GM12878 (cell line): Measurements from ENCODE around the gene MACROD2. TPM values are rescaled to one million over a fixed set of nuclear protein-coding genes. Genes with fewer than 3 reads are reported as not detected.

ENCODE experiments used
- ATAC-seq: fragments of 200-7000 bp; cut with Tn5 transposase; 3 replicates; pipeline ENCODE4 v1.9.1; 2020; ENCODE audit warnings: mild to moderate bottlenecking, moderate library complexity
- BruUV-seq: library from RNA; stranded (reverse); fragments of 400-500 nt; replicated peaks from 2 replicates; lab custom pipeline; 2021; lab: Mats Ljungman, UMichigan
- CTCF ChIA-PET: fragments of 300-600 bp; sonication (Branson Sonifier 250); formaldehyde crosslinking; extraction: SDS; loops from one replicate; lab custom pipeline; 2021; ENCODE audit warnings: inconsistent platforms; lab: Yijun Ruan, JAX
- POLR2A ChIA-PET: fragments of 350-600 bp; formaldehyde crosslinking; extraction: SDS; loops from one replicate; lab custom pipeline; 2021; ENCODE audit warnings: inconsistent platforms; lab: Charles Lee
- RAD21 ChIA-PET: fragments of 300-600 bp; sonication (Branson Sonifier 250); formaldehyde crosslinking; loops from one replicate; lab custom pipeline; 2023; ENCODE audit warnings: antibody characterized with exemption; ENCODE audit not compliant: unreplicated experiment; lab: Charles Lee
- SMC1A ChIA-PET: fragments of 300-600 bp; sonication (Branson Sonifier 250); formaldehyde crosslinking; loops from one replicate; lab custom pipeline; 2023; ENCODE audit not compliant: unreplicated experiment, uncharacterized antibody; lab: Charles Lee
- DNase-seq: peaks from one replicate; pipeline ENCODE4 v3.0.0-alpha.2; 2011; ENCODE audit warnings: low read depth, low spot score
- FAIRE-seq: peaks from 3 replicates; lab custom pipeline; 2011; peaks lifted over from hg19 to GRCh38; lab: Jason Lieb, UNC
- H2AFZ ChIP-seq: 2 replicates; pipeline ENCODE4 v1.6.0; 2011; ENCODE audit warnings: low read depth, low read length, control low read depth; ENCODE audit not compliant: control insufficient read depth
- H3K27ac ChIP-seq: 2 replicates; pipeline ENCODE4 v1.5.1; 2011; ENCODE audit warnings: control low read depth; ENCODE audit not compliant: control insufficient read depth, insufficient read depth
- H3K27me3 ChIP-seq, 2 experiments: replicated peaks in 1 of 2; 2 replicates each; pipeline versions ENCODE4 v1.6.0 to v1.6.1; 2011; ENCODE audit warnings: low read length in 1 of 2; ENCODE audit not compliant: control insufficient read depth in 2 of 2, insufficient read depth in 2 of 2
- H3K36me3 ChIP-seq, 2 experiments: 2 replicates each; pipeline ENCODE4 v1.5.1; 2011; ENCODE audit warnings: low read length in 1 of 2; ENCODE audit not compliant: control insufficient read depth in 2 of 2, insufficient read depth in 2 of 2
- H3K4me1 ChIP-seq: 2 replicates; pipeline ENCODE4 v1.6.1; 2011; ENCODE audit warnings: mild to moderate bottlenecking, low read length, moderate library complexity, mixed read lengths; ENCODE audit not compliant: control insufficient read depth, insufficient read depth
- H3K4me2 ChIP-seq: 2 replicates; pipeline ENCODE4 v1.6.0; 2011; ENCODE audit warnings: control low read depth; ENCODE audit not compliant: control insufficient read depth, insufficient read depth
- H3K4me3 ChIP-seq: fragments of 200-600 bp; sonication (generic); 2 replicates; pipeline ENCODE4 v1.5.1; 2016
- H3K79me2 ChIP-seq: 2 replicates; pipeline ENCODE4 v1.6.0; 2011; ENCODE audit warnings: low read length; ENCODE audit not compliant: control insufficient read depth, insufficient read depth
- H3K9ac ChIP-seq: 2 replicates; pipeline ENCODE4 v1.8.0; 2011; ENCODE audit warnings: low read length, control low read depth, mixed read lengths; ENCODE audit not compliant: control insufficient read depth, insufficient read depth
- H3K9me3 ChIP-seq: replicated peaks from 3 replicates; pipeline ENCODE4 v1.5.1; 2011; ENCODE audit warnings: mild to moderate bottlenecking, low read length; ENCODE audit not compliant: control insufficient read depth, insufficient read depth
- H4K20me1 ChIP-seq: 2 replicates; pipeline ENCODE4 v1.6.0; 2011; ENCODE audit not compliant: control insufficient read depth, insufficient read depth
- BRCA1 ChIP-seq: IDR thresholded peaks from 2 replicates; pipeline ENCODE4 v1.6.1; 2011; ENCODE audit warnings: low read depth, low read length, improper control_type of control experiment
- EED ChIP-seq: sonication (generic); IDR thresholded peaks from 2 replicates; pipeline ENCODE4 v1.6.1; 2016; ENCODE audit warnings: antibody characterized with exemption, low read depth
- ESRRA ChIP-seq: IDR thresholded peaks from 2 replicates; pipeline ENCODE4 v1.6.1; 2012; ENCODE audit warnings: mild to moderate bottlenecking, low read length, improper control_type of control experiment
- MYB ChIP-seq: fragments of 150-350 bp; IDR thresholded peaks from 2 replicates; pipeline ENCODE4 v1.6.1; 2014; ENCODE audit warnings: mild to moderate bottlenecking, low read depth, low read length, borderline replicate concordance
- RFX5 ChIP-seq: IDR thresholded peaks from 2 replicates; pipeline ENCODE4 v1.6.1; 2011; ENCODE audit warnings: low read depth, low read length, improper control_type of control experiment
- SMAD5 ChIP-seq: IDR thresholded peaks from 2 replicates; pipeline ENCODE4 v1.6.1; 2016; ENCODE audit warnings: antibody characterized with exemption, low read depth
- SREBF2 ChIP-seq: IDR thresholded peaks from 2 replicates; pipeline ENCODE4 v1.6.1; 2012; ENCODE audit warnings: mild to moderate bottlenecking, low read length
- WGBS: methylation state at CpG from one replicate; pipeline ENCODE4 v1.1.6; 2016; ENCODE audit warnings: low lambda C conversion rate; ENCODE audit not compliant: insufficient replicate concordance, insufficient coverage; ENCODE audit errors: missing lambda C conversion rate; 5-methylcytosine and 5-hydroxymethylcytosine counted together
- in situ Hi-C: fragments of 300-500 bp; cut with MboI; formaldehyde crosslinking; loops from 9 replicates; pipeline ENCODE4 v1.14.3; 2018; ENCODE audit warnings: mixed read lengths
- intact Hi-C: fragments of 100-400 bp; cut with micrococcal nuclease; formaldehyde crosslinking; loops from one replicate; pipeline ENCODE4 v1.14.2; 2022; ENCODE audit not compliant: unreplicated experiment
- polyA plus RNA-seq, 11 experiments: library from polyadenylated mRNA; depleted of rRNA in 4 of 11; unstranded in 6 of 11; stranded (reverse) in 5 of 11; fragments of >200 nt; fragmentation: Nextera tagmentation in 4 of 11; fragmentation: Illumina TruSeq in 1 of 11; extraction: Ambion mirVana in 4 of 11; extraction: Trizol in 1 of 11; gene quantifications; 1 replicate in 1 of 11; 2 replicates in 10 of 11; pipeline versions ENCODE4 v1.2.1 to v1.2.3, GENCODE V29; 2011 to 2016; ENCODE audit warnings: inconsistent platforms in 2 of 11, missing spikeins in 2 of 11, low read depth in 1 of 11
- total RNA-seq, 4 experiments: library from RNA; depleted of rRNA in 3 of 4; stranded (reverse); fragments of >200 nt in 3 of 4; fragmentation: Illumina TruSeq in 1 of 4; extraction: Trizol in 1 of 4; gene quantifications; 2 replicates each; pipeline versions ENCODE4 v1.2.1 to v1.2.3, GENCODE V29; 2013 to 2021

The MACROD2 gene
- total and polyA plus RNA-seq, 10 of the 15 experiments (the other 5 are each of a cell fraction or from before 2014, with no cell fraction given), result 1.1 to 21.5 (median 2.2) TPM

- TF ChIP-seq BRCA1 (no peak), EED (no peak), MYB (no peak), ESRRA (no peak), RFX5 (no peak), SREBF2 (no peak)
These were observed 1001.8 kb downstream of the MACROD2 start (continued) for GRCh38 chr20:14996883-14997672.

GRCh38 chr20:14997791-14998190 is 1002.5 kb downstream of the MACROD2 start:
- Histone ChIP-seq H3K4me1 (no peaks in the 10 kb centered on the region), H3K27me3 (no peaks in the 10 kb centered on the region), H2AFZ (no peak overlapping the region), H3K79me2 (no peaks in the 10 kb centered on the region), H3K36me3 (no peaks in the 10 kb centered on the region), H3K4me3 (no peak overlapping the region), H3K27ac (no peak overlapping the region), H3K4me2 (no peak overlapping the region), H3K9me3 (peaks cover 2% of the 10 kb centered on the region; the same call in 1 of the 3 replicates), H3K9ac (no peak overlapping the region), H4K20me1 (no peaks in the 10 kb centered on the region)
- 15% methylated on average over 3 of the region's 3 CpGs for WGBS
- ChIA-PET CTCF (no interaction called here), SMC1A (no interaction called here), POLR2A (no interaction called here), RAD21 (no interaction called here)
- no peak for ATAC-seq
- intact Hi-C loops, result no loop called here
- no peak for FAIRE-seq
- DNase-seq, result no peak
- no TSS peak for BruUV-seq
- TF ChIP-seq SMAD5, result no peak
- in situ Hi-C loops, result no loop called here
